T47D (cell line): ENCODE data around the gene AKR1C1.
A peak's percentile ranks its signal among the peaks of the same experiment; 100 is the strongest.
"Not testable (repeated sequence)": the region's sequence is repeated elsewhere in the genome, so short reads cannot be mapped to it uniquely, and the experiment has no call there.

Source experiments
- DNase-seq, 2 experiments: peaks; one replicate each; pipeline versions ENCODE4 v3.0.0 to v3.0.0-alpha.2; 2011 to 2012; ENCODE audit warnings: low read depth in 1 of 2, low spot score in 1 of 2
- JUND ChIP-seq: IDR thresholded peaks from 2 replicates; pipeline ENCODE4 v1.6.1; 2012; ENCODE audit warnings: low read depth
- in situ Hi-C: cut with HindIII; loops from 2 replicates; pipeline ENCODE4 v1.10.0; 2016; ENCODE audit warnings: low sequenced_read_pairs, low pct_unique_long_range_greater_than_20kb

The AKR1C1 gene

DNA sequence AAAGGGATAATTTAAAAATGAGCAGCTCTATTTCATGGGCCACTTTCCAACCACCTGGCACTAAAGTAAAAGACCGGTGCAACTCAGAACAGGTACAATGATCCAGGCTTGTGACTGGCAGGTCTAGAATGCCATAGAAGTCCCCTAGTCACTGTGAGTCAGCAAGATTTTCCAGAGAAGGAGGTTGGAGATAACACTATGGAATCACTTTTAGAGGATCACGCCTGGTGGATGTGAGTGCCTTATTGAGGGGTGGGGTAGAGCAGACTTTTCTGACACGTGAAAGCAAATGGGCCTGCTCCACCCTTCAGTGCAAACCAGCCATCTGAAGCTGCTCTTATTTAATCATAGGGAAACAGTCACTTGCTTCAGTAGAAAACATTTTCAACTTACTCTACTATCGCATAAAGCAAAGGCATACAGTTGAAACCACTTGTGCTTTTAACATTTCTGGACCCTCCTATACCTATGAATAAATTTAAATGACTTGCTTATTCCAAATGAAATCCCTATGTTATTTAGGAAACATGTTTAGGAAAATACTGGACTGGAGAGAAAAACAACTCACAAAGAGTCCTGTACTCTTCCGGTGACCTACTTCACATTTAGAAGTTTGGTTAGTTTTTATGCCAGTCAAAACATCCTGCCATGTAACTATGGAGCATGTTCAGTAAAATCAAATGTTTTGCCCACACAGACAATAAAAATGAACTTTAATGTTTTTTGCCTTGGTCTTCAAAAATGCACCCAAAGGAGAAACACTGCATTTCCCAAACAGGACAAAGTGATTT is 21.5 kb upstream of the AKR1C1 start:
- in situ Hi-C loops, result no loop called here
- peak in 1 of 2 experiments; percentile 4 for DNase-seq
- TF ChIP-seq JUND, result no peak

DNA sequence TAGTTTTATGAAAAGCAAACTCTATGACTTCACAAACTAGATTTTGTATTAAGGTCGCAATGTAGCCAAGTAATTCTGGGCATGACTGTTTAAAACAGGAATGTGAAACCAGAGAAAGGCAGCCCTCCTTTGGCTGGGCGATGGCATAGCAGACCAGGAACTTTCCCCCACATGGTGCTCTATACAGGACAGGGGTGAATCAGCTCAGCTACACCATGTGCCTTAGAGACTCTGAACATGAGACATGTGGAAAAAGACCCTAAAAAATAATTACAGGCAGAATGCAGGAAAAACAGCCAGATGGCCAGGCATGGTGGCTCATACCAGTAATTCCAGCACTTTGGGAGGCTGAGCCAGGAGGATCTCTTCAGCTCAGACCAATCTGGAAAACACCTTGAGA is 20.3 kb upstream of the AKR1C1 start:
- DNase-seq, result peak in 1 of 2 experiments; percentile 15
- in situ Hi-C loops, result not testable (repeated sequence)

DNA sequence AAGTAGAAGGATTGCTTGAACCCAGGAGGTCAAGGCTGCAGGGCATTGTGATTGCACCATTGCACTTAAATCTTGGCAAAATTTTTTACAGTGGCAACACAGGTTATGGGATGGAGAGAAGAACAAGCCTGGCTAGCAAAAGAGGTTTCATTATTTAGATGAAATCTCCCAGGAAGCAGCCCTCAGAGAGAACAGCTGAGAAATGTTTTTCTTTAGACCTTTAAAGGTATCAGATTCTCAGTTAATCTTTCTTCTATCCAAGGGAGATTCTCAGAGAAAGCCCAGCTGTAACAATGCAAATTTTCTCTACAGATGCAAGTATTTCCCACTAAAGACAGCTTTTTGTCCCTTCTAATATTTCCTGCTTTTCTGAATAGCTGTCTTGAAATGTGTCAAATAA is 19.8 kb upstream of the AKR1C1 start:
- in situ Hi-C loops, DNase-seq: not testable (repeated sequence)

DNA sequence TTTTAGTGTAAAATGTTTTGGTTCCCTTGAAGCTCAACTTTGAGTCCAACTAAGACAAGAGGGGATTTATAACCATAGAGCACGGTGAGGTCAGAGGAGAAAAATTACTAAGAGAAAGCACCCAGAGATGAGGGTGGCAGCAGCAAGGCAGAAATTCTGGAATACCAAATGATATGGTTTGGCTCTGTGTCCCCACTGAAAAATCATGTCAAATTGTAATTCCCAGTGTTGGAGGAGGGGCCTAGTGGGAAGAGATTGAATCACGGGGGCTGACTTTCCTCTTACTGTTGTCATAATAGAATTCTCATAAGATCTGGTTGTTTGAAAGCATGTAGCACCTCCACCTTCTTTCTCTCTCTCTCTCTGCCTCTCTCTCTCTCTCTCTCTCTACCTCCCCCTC is 19.4 kb upstream of the AKR1C1 start:
- no peak for DNase-seq
- in situ Hi-C loops, result no loop called here
- no peak for TF ChIP-seq JUND

DNA sequence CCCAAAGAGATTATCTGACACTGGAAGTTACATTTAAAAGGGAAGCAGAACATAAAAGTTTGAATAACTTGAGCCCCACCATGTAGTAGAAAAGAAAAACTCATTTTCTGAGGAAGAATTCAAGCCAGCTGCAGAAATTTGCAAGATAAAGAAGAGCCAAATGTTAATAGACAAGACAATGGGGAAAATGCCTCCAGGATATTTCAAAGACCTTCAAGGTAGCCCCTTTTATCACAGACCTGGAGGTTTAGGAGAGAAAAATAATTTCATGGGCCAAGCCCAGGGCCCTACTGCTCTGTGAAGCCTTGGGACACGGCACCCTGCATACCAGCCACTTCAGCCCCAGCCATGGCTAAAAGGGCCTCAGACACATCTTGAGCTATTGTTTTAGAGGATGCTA is 18.4 kb upstream of the AKR1C1 start:
- no peak for DNase-seq
- in situ Hi-C loops, result no loop called here
- TF ChIP-seq JUND, result no peak

DNA sequence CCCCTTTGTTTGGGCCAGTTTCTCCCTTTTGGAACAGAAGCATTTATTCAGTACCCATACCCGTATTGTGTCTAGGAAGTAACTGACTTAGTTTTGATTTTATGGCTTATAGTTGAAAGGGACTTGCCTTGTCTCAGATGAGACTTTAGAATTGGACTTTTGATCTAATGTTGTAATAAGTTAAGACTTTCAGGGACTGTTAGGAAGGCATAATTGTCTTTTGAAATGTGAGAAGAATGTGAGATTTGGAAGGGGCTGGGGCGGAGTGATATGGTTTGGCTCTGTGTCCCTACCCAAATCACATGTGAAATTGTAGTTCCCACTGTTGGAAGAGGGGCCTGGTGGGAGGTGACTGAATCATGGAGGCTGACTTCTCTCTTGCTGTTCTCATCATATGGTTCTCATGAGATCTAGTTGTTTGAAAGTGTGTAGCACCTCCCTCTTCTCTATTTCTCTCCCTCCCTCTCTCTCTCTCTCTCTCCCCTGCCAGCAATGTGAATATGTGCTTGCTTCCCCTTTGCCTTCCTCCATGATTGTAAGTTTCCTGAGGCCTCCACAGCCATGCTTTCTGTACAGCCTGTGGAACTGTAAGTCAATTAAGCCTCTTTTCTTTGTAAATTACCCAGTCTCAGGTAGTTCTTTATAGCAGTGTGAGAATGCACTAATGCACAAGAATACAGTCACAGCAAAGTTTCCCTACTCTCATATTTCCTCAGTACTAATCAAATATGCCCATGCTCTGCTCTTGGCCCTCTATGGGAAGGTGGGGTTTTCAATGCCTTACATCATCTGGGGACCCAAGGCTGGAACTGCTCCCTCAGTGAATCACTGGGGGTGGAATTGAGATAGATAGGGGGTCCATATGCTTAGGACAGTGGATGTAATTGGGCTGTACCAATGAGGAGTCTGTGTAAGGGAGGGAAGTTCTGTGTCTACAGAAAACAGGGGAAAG is 17.2 kb upstream of the AKR1C1 start:
- in situ Hi-C loops, result no loop called here
- no peak for TF ChIP-seq JUND
- DNase-seq, result no peak

DNA sequence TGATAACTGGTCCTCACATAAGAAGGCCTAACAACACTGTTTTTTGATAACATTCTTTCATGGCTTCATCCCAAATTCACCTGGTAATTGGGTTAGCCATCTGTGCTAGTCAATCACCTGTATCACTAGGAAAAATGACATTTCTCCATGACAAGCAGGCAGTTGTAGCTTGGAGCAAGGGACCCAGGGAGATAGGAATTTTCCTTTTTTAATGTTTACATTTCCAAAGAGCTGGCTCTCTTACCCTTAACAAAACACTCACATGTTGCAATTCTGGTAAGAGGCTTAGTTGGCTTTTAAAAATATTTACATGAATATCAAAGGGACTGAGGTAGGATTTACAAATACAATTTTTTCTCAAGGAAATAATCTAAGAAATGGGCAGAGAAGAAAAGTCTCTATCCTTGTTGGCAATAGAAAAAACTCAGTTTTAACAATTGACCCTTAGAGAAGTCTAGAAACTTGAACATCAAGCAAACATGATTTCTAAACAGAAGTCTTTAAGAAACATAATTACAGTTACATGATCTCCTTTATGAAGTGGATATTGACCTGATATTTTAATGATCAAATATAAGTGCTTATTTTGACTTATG is 16.1 kb upstream of the AKR1C1 start:
- no peak for DNase-seq
- TF ChIP-seq JUND, result no peak
- in situ Hi-C loops, result no loop called here

DNA sequence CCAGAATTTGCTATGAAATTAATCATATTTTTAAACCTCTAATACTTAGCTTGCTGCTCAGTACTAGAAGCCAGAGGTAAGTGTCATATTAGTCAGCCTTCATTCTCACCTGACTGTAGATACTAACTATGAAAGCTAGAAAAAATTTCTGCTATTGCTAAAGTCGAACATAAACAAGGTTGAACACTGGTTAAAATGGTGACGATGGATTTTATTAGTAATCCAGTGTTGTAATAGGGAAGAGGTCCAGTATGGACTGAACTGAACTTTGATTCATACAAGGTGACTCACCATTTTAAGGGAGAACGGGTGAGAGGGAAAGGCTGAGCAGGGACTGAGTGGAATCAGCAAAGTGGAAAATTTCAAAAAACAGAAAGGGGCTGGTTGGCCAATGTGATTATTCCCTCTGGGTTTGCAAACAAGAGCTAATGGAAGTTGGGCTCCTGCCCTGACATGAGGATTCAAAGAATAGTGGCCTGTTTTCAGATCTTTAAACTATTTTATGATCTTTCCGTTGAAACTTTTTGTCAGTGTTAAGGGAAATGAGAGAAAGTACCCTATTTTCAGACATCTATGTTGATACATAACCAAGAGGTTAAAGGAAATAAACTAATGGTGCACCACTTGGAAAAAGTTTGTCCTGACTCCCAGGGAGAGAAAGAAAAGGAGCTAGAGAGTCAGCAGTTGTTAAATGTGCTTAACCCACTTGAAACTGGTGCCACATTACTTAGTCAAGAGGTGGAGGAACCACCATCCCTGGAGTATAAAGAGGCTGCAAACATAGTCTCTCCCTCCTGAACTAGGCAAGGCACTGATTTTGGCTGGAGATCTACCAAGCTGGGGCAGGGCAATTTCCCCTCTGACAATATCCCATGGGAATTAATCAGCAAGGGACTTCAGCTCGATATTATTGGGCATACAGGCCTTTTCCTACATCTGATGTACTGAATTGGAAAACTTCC is 15.3 kb upstream of the AKR1C1 start:
- TF ChIP-seq JUND, result no peak
- in situ Hi-C loops, result no loop called here
- no peak for DNase-seq

DNA sequence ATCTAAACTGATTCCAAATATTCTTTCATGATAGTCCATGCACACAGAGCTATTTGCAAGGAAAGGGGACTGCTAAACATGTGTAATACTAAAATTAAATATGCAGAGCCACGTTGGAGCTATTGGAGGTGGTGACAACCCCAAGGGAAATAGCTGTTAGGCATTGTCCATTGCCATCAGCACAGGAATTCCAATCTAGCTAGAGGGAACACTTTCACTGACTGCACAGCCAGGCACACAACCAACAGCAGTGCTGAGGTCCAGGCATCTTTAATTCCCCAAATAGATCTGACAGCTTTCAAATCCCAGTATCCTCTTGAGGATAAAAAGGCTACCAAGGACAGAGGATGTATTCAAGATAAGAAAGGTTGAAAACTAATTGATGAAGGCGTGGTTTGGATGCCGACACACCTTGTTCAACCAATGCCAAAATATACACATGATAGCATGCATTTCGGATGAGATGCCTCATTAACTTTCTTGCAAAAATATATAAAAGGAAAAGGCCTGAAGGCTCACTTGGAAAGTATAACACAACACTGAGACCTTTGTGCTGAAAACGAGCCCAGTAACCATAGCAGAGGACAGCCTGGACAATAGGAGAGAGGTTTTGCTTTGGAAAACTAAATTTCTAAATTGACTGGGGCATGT is 11.6 kb upstream of the AKR1C1 start:
- DNase-seq, in situ Hi-C loops: not testable (repeated sequence)

DNA sequence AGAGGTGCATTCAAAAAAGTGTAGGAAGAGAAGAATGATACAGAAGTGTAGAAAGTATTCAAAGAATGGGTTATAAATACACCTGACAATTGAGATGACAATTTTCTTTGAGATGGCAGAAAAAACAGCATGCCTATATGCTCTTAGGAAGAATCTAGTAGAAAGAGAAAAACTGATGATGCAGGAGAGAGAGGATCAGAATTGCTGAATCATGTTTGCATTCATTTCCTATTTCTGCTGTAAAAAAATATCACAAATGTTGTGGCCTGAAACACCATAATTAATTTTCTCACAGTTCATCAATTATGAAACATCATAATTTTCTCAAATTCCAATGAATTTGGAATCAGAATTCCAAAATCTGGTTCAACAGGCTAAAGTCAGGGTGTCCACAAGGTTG is 9.8 kb upstream of the AKR1C1 start:
- in situ Hi-C loops, result no loop called here
- no peak for DNase-seq
- no peak for TF ChIP-seq JUND

DNA sequence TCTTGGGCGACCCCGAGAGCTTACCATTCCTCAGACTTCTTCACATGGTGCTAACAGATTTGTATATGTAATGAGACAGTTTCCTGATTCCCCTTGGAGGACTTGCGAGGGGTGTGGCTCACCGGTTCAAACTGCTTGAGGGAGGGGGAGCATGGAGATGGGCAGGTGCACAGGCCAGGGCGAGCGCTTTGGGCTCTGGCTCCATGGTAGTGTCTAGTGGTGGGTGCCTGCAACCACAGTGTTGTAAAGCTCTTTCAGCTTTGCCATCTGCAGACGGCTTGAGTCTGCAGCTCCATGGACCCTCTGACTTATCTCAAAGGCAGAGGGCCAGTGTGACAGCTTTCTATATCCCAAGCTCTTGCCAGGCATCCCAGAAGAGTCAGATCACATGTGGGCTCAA is 7.1 kb upstream of the AKR1C1 start:
- DNase-seq, in situ Hi-C loops: not testable (repeated sequence)

DNA sequence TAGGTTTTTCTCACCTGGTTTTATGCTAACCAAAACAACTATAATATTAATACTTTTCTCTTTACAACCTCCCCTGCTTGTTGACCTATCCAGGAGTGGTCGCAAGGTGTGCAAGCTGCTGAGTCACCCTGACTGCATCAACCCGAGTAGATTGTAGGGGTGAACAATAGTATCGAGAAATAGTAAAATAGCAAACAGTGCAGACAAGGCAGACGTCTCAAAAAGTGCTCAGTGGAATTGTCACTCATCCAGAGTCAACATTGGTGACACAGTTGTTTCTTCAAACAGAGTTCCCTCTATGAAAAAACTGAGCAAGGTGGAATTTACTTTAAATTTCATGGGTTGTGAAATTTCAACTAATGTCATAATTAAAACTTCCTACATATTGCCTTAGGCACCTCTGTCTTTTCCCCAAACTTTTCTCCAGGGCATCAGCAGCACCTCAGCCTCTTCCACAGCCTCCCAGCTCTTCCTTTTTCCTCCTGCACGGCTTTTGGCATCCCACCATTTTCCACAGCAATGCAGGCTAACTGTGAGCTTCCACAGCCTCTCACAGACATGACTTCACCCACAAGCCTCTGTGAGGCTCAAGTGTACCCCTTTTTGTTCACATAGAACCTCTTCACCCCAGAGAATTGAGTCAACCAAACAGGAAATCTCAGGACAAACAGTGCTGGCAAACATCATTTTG is 6.1 kb upstream of the AKR1C1 start:
- in situ Hi-C loops, DNase-seq: not testable (repeated sequence)

DNA sequence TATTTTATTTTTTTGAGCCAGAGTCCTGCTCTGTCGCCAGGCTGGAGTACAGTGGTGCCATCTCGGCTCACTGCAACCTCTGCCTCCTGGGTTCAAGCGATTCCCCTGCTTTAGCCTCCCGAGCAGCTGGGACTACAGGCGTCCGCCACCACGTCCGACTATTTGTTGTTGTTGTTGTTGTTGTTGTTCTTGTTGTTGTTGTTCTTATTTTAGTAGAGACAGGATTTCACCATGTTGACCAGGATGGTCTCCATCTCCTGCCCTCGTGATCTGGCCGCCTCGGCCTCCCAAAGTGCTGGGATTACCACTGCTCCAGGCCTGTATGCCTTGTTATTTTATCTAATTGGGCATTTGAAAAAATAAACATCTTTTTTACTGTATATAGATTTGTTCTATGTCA is 1.7 kb upstream of the AKR1C1 start:
- DNase-seq, in situ Hi-C loops: not testable (repeated sequence)

DNA sequence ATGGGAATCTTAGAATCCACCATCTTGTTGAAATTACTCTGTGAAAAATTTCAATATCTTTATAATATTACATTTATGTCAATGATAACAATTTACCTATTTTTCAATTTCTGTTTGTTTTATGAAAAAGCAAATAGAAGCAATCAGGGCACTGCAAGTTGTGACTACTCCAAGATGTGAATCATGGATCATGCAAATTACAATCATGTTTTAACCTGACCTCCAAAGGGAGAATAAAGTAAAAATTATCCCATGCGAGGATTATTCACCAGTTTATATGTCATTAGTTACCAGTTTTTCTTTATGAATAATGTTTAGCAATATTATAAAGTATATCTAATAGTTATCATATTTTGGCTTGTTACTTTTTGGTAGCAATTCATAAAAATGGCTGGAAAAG is 907 bp upstream of the AKR1C1 start:
- in situ Hi-C loops, DNase-seq: not testable (repeated sequence)

DNA sequence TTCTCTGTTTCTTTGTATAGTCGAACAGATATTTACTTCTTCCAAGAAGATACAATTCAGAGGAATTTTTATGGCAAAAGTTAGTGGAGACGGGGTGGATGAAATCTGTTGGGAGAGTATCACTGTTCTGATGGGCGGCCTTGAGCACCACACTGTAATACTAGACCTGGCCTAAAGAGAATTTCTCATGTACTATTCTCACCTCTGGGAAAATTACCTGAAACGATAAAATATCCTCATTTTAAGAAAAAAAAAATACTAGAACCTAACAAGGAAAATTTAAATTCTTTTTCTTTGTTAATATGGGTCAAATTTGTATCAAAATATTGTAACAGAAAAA is 570 bp downstream of the AKR1C1 start:
- DNase-seq, in situ Hi-C loops: not testable (repeated sequence)

DNA sequence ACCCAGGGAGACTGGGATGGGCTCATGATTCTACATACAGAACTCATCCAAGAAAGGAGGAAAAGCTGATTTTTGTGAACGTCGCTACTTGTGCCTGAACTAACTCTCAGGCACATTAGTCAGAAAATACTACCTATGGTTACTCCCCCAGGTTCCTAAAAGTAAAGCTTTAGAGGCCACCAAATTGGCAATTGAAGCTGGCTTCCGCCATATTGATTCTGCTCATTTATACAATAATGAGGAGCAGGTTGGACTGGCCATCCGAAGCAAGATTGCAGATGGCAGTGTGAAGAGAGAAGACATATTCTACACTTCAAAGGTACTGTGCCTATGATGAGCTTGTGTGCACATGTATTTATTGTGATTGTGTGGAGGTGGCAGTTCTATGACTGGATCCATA is 2.5 kb downstream of the AKR1C1 start:
- in situ Hi-C loops, result not testable (repeated sequence)

More for the DNA sequence above, 2.5 kb downstream of the AKR1C1 start:
- not testable (repeated sequence) for DNase-seq
